HepG2 (cell line): ENCODE results near the gene FAM131A. TPM values are rescaled to one million over a fixed set of nuclear protein-coding genes. Genes with fewer than 3 reads are reported as not detected.

Source experiments
- ATAC-seq: fragments of 200-7000 bp; cut with Tn5 transposase; 3 replicates; pipeline ENCODE4 v1.9.1; 2020; ENCODE audit warnings: mild to moderate bottlenecking, moderate library complexity
- BruUV-seq: library from RNA; stranded (reverse); fragments of 400-500 nt; replicated peaks from 2 replicates; lab custom pipeline; 2021; lab: Mats Ljungman, UMichigan
- CTCF ChIA-PET: fragments of 300-600 bp; formaldehyde crosslinking; extraction: SDS; loops from one replicate; lab custom pipeline; 2021; ENCODE audit warnings: low total read pairs, inconsistent platforms, low intra/inter-chr PET ratio; lab: Yijun Ruan, JAX
- POLR2A ChIA-PET: fragments of 350-600 bp; sonication (Branson Sonifier 250); formaldehyde crosslinking; loops from one replicate; lab custom pipeline; 2020; ENCODE audit warnings: antibody characterized with exemption, inconsistent platforms; lab: Yijun Ruan, JAX
- DNase-seq: peaks from one replicate; pipeline ENCODE4 v3.0.0-alpha.2; 2015; ENCODE audit warnings: low spot score
- FAIRE-seq: peaks from 3 replicates; lab custom pipeline; 2011; peaks lifted over from hg19 to GRCh38; lab: Jason Lieb, UNC
- H2AFZ ChIP-seq: one replicate; pipeline ENCODE4 v1.6.1; 2011; ENCODE audit warnings: low read length, inconsistent platforms
- H3K27ac ChIP-seq: fragments of 300-600 bp; 3 replicates; pipeline ENCODE4 v1.8.0; 2011; ENCODE audit warnings: mixed run types, mild to moderate bottlenecking, mixed read lengths, low read length, inconsistent platforms; ENCODE audit not compliant: insufficient read depth; ENCODE audit errors: extremely low read length
- H3K27me3 ChIP-seq, 2 experiments: fragments of 200-600 bp in 1 of 2; 2 replicates in 1 of 2; 3 replicates in 1 of 2; pipeline versions ENCODE4 v1.6.0 to v1.8.0; 2011; ENCODE audit warnings: low read length in 2 of 2, mild to moderate bottlenecking in 2 of 2, moderate library complexity in 2 of 2, inconsistent platforms in 1 of 2; ENCODE audit not compliant: insufficient read depth in 2 of 2, control insufficient read depth in 1 of 2
- H3K36me3 ChIP-seq, 2 experiments: fragments of 200-600 bp in 1 of 2; replicated peaks in 1 of 2; 2 replicates in 1 of 2; 3 replicates in 1 of 2; pipeline versions ENCODE4 v1.5.1 to v1.8.0; 2011; ENCODE audit warnings: low read length in 2 of 2, inconsistent platforms in 1 of 2; ENCODE audit not compliant: insufficient read depth in 2 of 2, control insufficient read depth in 1 of 2
- H3K4me1 ChIP-seq: 2 replicates; pipeline ENCODE4 v1.5.1; 2012; ENCODE audit warnings: low read length, inconsistent platforms; ENCODE audit not compliant: insufficient read depth
- H3K4me2 ChIP-seq: 2 replicates; pipeline ENCODE4 v1.6.0; 2011; ENCODE audit warnings: low read depth, low read length, inconsistent platforms
- H3K4me3 ChIP-seq, 3 experiments: fragments of 200-600 bp in 1 of 3; sonication (generic), shearing (Covaris generic) in 1 of 3; replicated peaks in 1 of 3; 2 replicates each; pipeline ENCODE4 v1.5.1; 2011 to 2016; ENCODE audit warnings: low read length in 3 of 3, inconsistent platforms in 2 of 3, low read depth in 2 of 3, mild to moderate bottlenecking in 2 of 3, control low read depth in 1 of 3, mixed read lengths in 1 of 3; ENCODE audit not compliant: insufficient read depth in 1 of 3
- H3K79me2 ChIP-seq: one replicate; pipeline ENCODE4 v1.6.1; 2011; ENCODE audit warnings: low read length, inconsistent platforms; ENCODE audit not compliant: insufficient read depth
- H3K9ac ChIP-seq: 2 replicates; pipeline ENCODE4 v1.6.0; 2011; ENCODE audit warnings: mild to moderate bottlenecking, low read depth, low read length, inconsistent platforms; ENCODE audit not compliant: insufficient read depth
- H3K9me3 ChIP-seq: 2 replicates; pipeline ENCODE4 v1.5.1; 2012; ENCODE audit warnings: mild to moderate bottlenecking, low read length
- H4K20me1 ChIP-seq: 2 replicates; pipeline ENCODE4 v1.6.0; 2011; ENCODE audit warnings: inconsistent platforms, mild to moderate bottlenecking, low read length, moderate library complexity; ENCODE audit not compliant: insufficient read depth
- ARNT2 ChIP-seq: sonication (generic); formaldehyde crosslinking; IDR thresholded peaks from 2 replicates; pipeline ENCODE4 v1.8.0; 2022; ENCODE audit warnings: mild to moderate bottlenecking, low read depth, missing genetic modification reagents, moderate library complexity
- CAMTA2 ChIP-seq: sonication (generic); formaldehyde crosslinking; IDR thresholded peaks from 2 replicates; pipeline ENCODE4 v1.4.0; 2020; ENCODE audit warnings: mild to moderate bottlenecking, missing genetic modification reagents, borderline replicate concordance
- CCDC6 ChIP-seq: sonication (generic); formaldehyde crosslinking; IDR thresholded peaks from 2 replicates; pipeline ENCODE4 v1.8.1; 2022; ENCODE audit warnings: mild to moderate bottlenecking, missing genetic modification reagents, moderate library complexity
- ERF ChIP-seq: IDR thresholded peaks from 2 replicates; pipeline ENCODE4 v1.6.1; 2018; ENCODE audit warnings: missing biosample characterization, missing genetic modification reagents
- ESRRA ChIP-seq: sonication (generic); formaldehyde crosslinking; IDR thresholded peaks from 2 replicates; pipeline ENCODE4 v1.5.1; 2020; ENCODE audit warnings: mild to moderate bottlenecking, low read depth, missing genetic modification reagents
- GABPB1 ChIP-seq: IDR thresholded peaks from 2 replicates; pipeline ENCODE4 v1.6.1; 2016; ENCODE audit warnings: mild to moderate bottlenecking, missing genetic modification reagents, moderate library complexity, missing compliant biosample characterization
- NKX3-1 ChIP-seq: sonication (generic); formaldehyde crosslinking; IDR thresholded peaks from 2 replicates; pipeline ENCODE4 v1.5.0; 2020; ENCODE audit warnings: missing genetic modification reagents
- SMYD3 ChIP-seq: sonication (generic); formaldehyde crosslinking; IDR thresholded peaks from 2 replicates; pipeline ENCODE4 v1.8.1; 2023; ENCODE audit warnings: mild to moderate bottlenecking, missing genetic modification reagents
- SNAI1 ChIP-seq: sonication (generic); formaldehyde crosslinking; IDR thresholded peaks from 2 replicates; pipeline ENCODE4 v1.5.0; 2020; ENCODE audit warnings: mild to moderate bottlenecking, missing genetic modification reagents, borderline replicate concordance
- ZFP37 ChIP-seq: sonication (generic); formaldehyde crosslinking; IDR thresholded peaks from 2 replicates; pipeline ENCODE4 v1.4.0; 2020; ENCODE audit warnings: missing genetic modification reagents, borderline replicate concordance
- ZNF530 ChIP-seq: sonication (generic); formaldehyde crosslinking; IDR thresholded peaks from 2 replicates; pipeline ENCODE4 v1.5.0; 2020; ENCODE audit warnings: low read depth, mild to moderate bottlenecking, missing genetic modification reagents
- ZNF75D ChIP-seq: sonication (generic); formaldehyde crosslinking; IDR thresholded peaks from 2 replicates; pipeline ENCODE4 v1.8.1; 2023; ENCODE audit warnings: missing genetic modification reagents, mild to moderate bottlenecking, borderline replicate concordance
- ZSCAN25 ChIP-seq: sonication (generic); formaldehyde crosslinking; IDR thresholded peaks from 2 replicates; pipeline ENCODE4 v1.8.0; 2022; ENCODE audit warnings: mild to moderate bottlenecking, missing genetic modification reagents
- WGBS: methylation state at CpG from one replicate; pipeline ENCODE4 v1.1.6; 2017; ENCODE audit warnings: low lambda C conversion rate; 5-methylcytosine and 5-hydroxymethylcytosine counted together
- in situ Hi-C: cut with HindIII; loops from 2 replicates; pipeline ENCODE4 v1.10.0; 2017; ENCODE audit warnings: low pct_unique_long_range_greater_than_20kb; ENCODE audit not compliant: extremely low pct_ligation_motif_present
- intact Hi-C: fragments of 100-400 bp; cut with micrococcal nuclease; formaldehyde crosslinking; loops from one replicate; pipeline ENCODE4 v1.10.0; 2022; ENCODE audit not compliant: unreplicated experiment
- polyA plus RNA-seq, 8 experiments: library from polyadenylated mRNA; depleted of rRNA in 3 of 8; stranded (reverse) in 7 of 8; unstranded in 1 of 8; fragments of >200 nt; fragmentation: Illumina TruSeq in 4 of 8; extraction: Trizol in 4 of 8; gene quantifications; 2 replicates each; pipeline versions ENCODE4 v1.2.1 to v1.2.3, GENCODE V29; 2011 to 2016; ENCODE audit warnings: low read depth in 4 of 8, missing spikeins in 1 of 8, mixed read lengths in 1 of 8; ENCODE audit not compliant: insufficient read depth in 1 of 8
- total RNA-seq, 5 experiments: library from RNA; depleted of rRNA; stranded (reverse); fragments of >200 nt; fragmentation: Illumina TruSeq; extraction: Trizol; gene quantifications; 2 replicates each; pipeline ENCODE4 v1.2.3, GENCODE V29; 2016; ENCODE audit warnings: low read depth in 1 of 5
- TF ChIP-seq, protein P1 (sequence below): sonication (generic); formaldehyde crosslinking; IDR thresholded peaks from 2 replicates; pipeline ENCODE4 v1.8.0; 2022; ENCODE audit warnings: missing genetic modification reagents, low read depth, mild to moderate bottlenecking, borderline replicate concordance
- TF ChIP-seq, protein P2 (sequence below): sonication (generic); formaldehyde crosslinking; IDR thresholded peaks from 2 replicates; pipeline ENCODE4 v1.5.0; 2020; ENCODE audit warnings: mild to moderate bottlenecking, missing genetic modification reagents
- TF ChIP-seq, protein P3 (sequence below): sonication (generic); formaldehyde crosslinking; IDR thresholded peaks from 2 replicates; pipeline ENCODE4 v1.8.0; 2022; ENCODE audit warnings: mild to moderate bottlenecking, missing genetic modification reagents, moderate library complexity

FAM131A gene
- total and polyA plus RNA-seq, 2 of the 13 experiments (the other 11 are each of a cell fraction or from before 2014, with no cell fraction given): 9.2 to 9.3 TPM

DNA sequence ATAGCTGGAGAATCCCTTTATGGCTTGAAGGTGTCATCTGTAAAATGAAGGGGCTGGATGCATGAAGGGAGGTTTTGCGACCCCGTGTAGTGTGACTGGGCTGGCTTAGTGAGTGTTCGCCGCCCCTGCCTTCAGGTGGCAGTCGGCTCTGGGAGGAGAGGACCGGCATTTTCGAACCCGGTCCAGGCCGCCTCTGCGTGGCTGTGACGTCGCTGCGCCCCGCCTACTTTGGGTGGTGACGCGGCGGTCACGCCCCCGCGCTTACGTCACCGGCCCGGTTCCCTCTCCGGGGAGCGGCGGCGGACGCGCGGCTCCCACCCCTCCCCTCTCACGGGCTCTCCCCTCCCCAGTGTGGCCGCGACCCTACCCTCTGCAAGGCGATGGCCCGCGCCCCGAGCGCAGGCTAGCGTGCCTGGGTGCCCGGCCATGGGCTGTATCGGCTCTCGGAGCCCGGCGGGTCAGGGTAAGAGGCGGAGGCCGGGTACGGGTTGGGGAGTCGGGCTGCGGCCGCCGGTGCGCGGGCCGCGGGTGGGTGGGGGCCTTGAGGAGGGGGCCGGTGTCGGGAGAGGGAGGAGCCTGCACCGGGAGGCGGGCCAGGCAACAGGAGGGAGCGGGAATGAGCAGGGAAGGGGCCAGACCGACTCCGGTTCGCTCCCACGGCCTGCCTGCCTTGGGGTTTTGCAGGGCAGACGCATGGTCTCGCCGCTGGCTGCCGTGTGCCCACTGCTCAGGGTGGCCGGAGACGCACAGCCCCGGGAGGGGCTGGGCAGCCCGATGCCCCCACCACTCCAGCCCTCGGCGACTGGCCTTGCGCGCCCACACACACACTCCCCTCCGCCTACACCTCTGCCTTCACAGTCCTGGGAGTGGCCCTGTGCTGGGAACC lies 1.5 kb upstream of the FAM131A start (continued):
- peak; percentile 46; the same call in 1 of the 2 replicates for TF ChIP-seq ERF (CRISPR knock-in tag)
- TF ChIP-seq, all 625 proteins: peak for 202

DNA sequence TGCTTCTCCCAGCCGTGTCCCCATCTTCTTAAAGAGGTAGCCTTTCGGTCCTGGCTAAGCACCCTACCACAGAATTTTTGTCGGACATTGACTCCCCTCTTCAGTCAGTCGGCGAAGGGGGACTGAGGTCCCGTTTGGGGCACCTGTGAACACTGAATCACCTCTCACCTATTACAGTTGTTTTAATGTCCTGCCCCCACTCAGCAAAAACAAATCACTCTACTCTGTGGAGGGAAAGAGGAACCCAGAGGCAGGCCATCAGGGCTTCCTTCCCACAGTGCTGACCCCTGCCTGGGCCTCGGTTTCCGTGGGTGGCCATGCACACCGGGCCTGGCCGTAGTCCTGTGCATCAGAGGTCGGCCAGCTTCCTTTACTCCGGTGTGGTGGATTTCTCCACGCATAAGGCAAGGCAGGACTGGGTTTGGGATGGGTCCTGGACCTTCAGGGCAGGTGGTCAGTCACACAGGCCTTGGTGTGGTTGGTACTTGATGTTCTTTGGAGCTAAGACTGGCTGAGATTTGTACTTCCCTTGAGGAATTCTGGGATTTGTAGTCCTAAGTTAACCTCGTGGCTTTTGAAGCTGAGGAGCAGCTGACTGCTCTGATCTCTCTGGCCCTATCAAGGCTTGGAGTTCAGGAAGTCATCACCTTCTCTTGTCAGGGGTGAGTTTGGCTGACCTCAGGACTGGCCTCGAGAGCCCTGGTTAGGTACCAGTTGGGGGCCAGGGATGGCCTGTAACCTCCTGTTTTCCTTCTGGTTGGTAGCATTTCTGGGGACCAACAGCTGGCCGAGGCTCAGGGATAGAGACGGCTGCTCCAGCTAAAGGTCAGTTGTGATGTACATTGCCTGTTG lies 627 bp upstream of the FAM131A start:
- ChIA-PET CTCF (no interaction called here), POLR2A (interaction anchor here (0.7 to 1.9 kb wide), 7 partner anchors 9 to 181 kb away, joined by 3 to 10 read pairs (median 5); partner anchors contain the start of genes CLCN2, DVL3 and POLR2H)
- BruUV-seq: no TSS peak
- intact Hi-C loops: no loop called here
- Histone ChIP-seq H3K4me2 (peak overlapping the region; percentile 94), H3K9ac (peak overlapping the region; percentile 91), H3K9me3 (no peaks in the 10 kb centered on the region), H3K4me3 (peak overlapping the region; percentile 67 to 94 (median 80)), H3K79me2 (peaks cover 16% of the 10 kb centered on the region), H3K4me1 (peaks cover 18% of the 10 kb centered on the region), H3K36me3 (peaks cover 18 to 36% of the 10 kb centered on the region in 2 experiments), H4K20me1 (peaks cover 19% of the 10 kb centered on the region; the same call in 1 of the 2 replicates), H2AFZ (no peak overlapping the region), H3K27me3 (no peaks in the 10 kb centered on the region; a peak in 1 of 5 replicates), H3K27ac (peak overlapping the region; percentile 84)
- in situ Hi-C loops: no loop called here
- DNase-seq (peak; percentile 62), FAIRE-seq (peak; percentile 89), ATAC-seq (peak; percentile 49)
- WGBS: 4% methylated on average over 15 of the region's 17 CpGs
- no peak for TF ChIP-seq NKX3-1
- TF ChIP-seq, protein P1, sequence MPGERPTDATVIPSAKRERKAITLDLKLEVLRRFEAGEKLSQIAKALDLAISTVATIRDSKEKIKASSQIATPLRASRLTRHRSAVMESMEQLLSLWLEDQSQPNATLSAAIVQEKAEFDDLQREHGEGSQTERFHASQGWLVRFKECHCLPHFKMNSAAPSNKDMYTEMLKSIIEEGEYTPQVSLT (CRISPR knock-in tag): no peak
- no peak for TF ChIP-seq ESRRA (CRISPR knock-in tag)
- TF ChIP-seq CCDC6 (CRISPR knock-in tag): no peak
- no peak for TF ChIP-seq CAMTA2 (CRISPR knock-in tag)
- TF ChIP-seq ZFP37: no peak
- TF ChIP-seq ZSCAN25: no peak
- TF ChIP-seq ZNF530 (CRISPR knock-in tag): no peak
- TF ChIP-seq ARNT2: no peak
- TF ChIP-seq, protein P2, sequence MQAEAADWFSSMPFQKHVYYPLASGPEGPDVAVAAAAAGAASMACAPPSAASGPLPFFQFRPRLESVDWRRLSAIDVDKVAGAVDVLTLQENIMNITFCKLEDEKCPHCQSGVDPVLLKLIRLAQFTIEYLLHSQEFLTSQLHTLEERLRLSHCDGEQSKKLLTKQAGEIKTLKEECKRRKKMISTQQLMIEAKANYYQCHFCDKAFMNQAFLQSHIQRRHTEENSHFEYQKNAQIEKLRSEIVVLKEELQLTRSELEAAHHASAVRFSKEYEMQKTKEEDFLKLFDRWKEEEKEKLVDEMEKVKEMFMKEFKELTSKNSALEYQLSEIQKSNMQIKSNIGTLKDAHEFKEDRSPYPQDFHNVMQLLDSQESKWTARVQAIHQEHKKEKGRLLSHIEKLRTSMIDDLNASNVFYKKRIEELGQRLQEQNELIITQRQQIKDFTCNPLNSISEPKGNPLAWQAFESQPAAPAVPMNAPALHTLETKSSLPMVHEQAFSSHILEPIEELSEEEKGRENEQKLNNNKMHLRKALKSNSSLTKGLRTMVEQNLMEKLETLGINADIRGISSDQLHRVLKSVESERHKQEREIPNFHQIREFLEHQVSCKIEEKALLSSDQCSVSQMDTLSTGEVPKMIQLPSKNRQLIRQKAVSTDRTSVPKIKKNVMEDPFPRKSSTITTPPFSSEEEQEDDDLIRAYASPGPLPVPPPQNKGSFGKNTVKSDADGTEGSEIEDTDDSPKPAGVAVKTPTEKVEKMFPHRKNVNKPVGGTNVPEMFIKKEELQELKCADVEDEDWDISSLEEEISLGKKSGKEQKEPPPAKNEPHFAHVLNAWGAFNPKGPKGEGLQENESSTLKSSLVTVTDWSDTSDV (CRISPR knock-in tag): no peak
- TF ChIP-seq GABPB1 (CRISPR knock-in tag): peak; percentile 72
- no peak for TF ChIP-seq ZNF75D
- no peak for TF ChIP-seq SMYD3
- no peak for TF ChIP-seq SNAI1 (CRISPR knock-in tag)
- TF ChIP-seq, protein P3, sequence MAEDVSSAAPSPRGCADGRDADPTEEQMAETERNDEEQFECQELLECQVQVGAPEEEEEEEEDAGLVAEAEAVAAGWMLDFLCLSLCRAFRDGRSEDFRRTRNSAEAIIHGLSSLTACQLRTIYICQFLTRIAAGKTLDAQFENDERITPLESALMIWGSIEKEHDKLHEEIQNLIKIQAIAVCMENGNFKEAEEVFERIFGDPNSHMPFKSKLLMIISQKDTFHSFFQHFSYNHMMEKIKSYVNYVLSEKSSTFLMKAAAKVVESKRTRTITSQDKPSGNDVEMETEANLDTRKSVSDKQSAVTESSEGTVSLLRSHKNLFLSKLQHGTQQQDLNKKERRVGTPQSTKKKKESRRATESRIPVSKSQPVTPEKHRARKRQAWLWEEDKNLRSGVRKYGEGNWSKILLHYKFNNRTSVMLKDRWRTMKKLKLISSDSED (CRISPR knock-in tag): no peak
